ENCODE data around the gene ATG7.

DNA sequence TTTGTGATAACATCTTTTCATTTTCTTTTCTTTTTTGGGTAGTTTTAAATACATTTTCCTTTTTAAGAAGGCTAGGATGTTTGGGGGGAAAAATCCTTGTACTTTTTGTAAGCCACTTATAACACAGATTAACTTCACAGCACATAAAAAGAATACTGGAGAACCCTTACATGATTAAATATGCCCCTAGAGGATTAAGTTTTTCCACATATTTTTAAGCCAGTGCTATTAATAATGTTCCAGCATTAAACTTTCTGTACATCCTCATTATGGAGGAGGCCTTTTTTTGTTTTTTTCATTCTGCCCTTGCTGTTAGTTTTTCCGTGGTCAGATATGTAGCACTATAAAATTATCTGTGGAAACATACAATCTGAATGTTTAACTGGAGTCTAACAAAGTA, 147.9 kb downstream of the ATG7 start:
- TF ChIP-seq, protein P1, sequence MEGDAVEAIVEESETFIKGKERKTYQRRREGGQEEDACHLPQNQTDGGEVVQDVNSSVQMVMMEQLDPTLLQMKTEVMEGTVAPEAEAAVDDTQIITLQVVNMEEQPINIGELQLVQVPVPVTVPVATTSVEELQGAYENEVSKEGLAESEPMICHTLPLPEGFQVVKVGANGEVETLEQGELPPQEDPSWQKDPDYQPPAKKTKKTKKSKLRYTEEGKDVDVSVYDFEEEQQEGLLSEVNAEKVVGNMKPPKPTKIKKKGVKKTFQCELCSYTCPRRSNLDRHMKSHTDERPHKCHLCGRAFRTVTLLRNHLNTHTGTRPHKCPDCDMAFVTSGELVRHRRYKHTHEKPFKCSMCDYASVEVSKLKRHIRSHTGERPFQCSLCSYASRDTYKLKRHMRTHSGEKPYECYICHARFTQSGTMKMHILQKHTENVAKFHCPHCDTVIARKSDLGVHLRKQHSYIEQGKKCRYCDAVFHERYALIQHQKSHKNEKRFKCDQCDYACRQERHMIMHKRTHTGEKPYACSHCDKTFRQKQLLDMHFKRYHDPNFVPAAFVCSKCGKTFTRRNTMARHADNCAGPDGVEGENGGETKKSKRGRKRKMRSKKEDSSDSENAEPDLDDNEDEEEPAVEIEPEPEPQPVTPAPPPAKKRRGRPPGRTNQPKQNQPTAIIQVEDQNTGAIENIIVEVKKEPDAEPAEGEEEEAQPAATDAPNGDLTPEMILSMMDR (IDR thresholded peaks at IDR 0.05; ENCODE audit: insufficient read depth, low read length, poor library complexity, severe bottlenecking) = no peak
- no peak for TF ChIP-seq EZH2phosphoT487 (conservative IDR thresholded peaks at IDR 0.05; ENCODE audit: low read length)

Measured in SU-DHL-6 (cell line).